HepG2 (cell line): ENCODE results near the gene PKP3. TPM values are rescaled to one million over a fixed set of nuclear protein-coding genes. Genes with fewer than 3 reads are reported as not detected.
A peak's percentile ranks its signal among the peaks of the same experiment; 100 is the strongest.

Experiments
- ATAC-seq: fragments of 200-7000 bp; cut with Tn5 transposase; 3 replicates; pipeline ENCODE4 v1.9.1; 2020; ENCODE audit warnings: mild to moderate bottlenecking, moderate library complexity
- BruUV-seq: library from RNA; stranded (reverse); fragments of 400-500 nt; replicated peaks from 2 replicates; lab custom pipeline; 2021; lab: Mats Ljungman, UMichigan
- CTCF ChIA-PET: fragments of 300-600 bp; formaldehyde crosslinking; extraction: SDS; loops from one replicate; lab custom pipeline; 2021; ENCODE audit warnings: low total read pairs, inconsistent platforms, low intra/inter-chr PET ratio; lab: Yijun Ruan, JAX
- POLR2A ChIA-PET: fragments of 350-600 bp; sonication (Branson Sonifier 250); formaldehyde crosslinking; loops from one replicate; lab custom pipeline; 2020; ENCODE audit warnings: antibody characterized with exemption, inconsistent platforms; lab: Yijun Ruan, JAX
- DNase-seq: peaks from one replicate; pipeline ENCODE4 v3.0.0-alpha.2; 2015; ENCODE audit warnings: low spot score
- FAIRE-seq: peaks from 3 replicates; lab custom pipeline; 2011; peaks lifted over from hg19 to GRCh38; lab: Jason Lieb, UNC
- H2AFZ ChIP-seq: one replicate; pipeline ENCODE4 v1.6.1; 2011; ENCODE audit warnings: low read length, inconsistent platforms
- H3K27ac ChIP-seq: fragments of 300-600 bp; 3 replicates; pipeline ENCODE4 v1.8.0; 2011; ENCODE audit warnings: mixed run types, mild to moderate bottlenecking, mixed read lengths, low read length, inconsistent platforms; ENCODE audit not compliant: insufficient read depth; ENCODE audit errors: extremely low read length
- H3K27me3 ChIP-seq, 2 experiments: fragments of 200-600 bp in 1 of 2; 2 replicates in 1 of 2; 3 replicates in 1 of 2; pipeline versions ENCODE4 v1.6.0 to v1.8.0; 2011; ENCODE audit warnings: low read length in 2 of 2, mild to moderate bottlenecking in 2 of 2, moderate library complexity in 2 of 2, inconsistent platforms in 1 of 2; ENCODE audit not compliant: insufficient read depth in 2 of 2, control insufficient read depth in 1 of 2
- H3K36me3 ChIP-seq, 2 experiments: fragments of 200-600 bp in 1 of 2; replicated peaks in 1 of 2; 2 replicates in 1 of 2; 3 replicates in 1 of 2; pipeline versions ENCODE4 v1.5.1 to v1.8.0; 2011; ENCODE audit warnings: low read length in 2 of 2, inconsistent platforms in 1 of 2; ENCODE audit not compliant: insufficient read depth in 2 of 2, control insufficient read depth in 1 of 2
- H3K4me1 ChIP-seq: 2 replicates; pipeline ENCODE4 v1.5.1; 2012; ENCODE audit warnings: low read length, inconsistent platforms; ENCODE audit not compliant: insufficient read depth
- H3K4me2 ChIP-seq: 2 replicates; pipeline ENCODE4 v1.6.0; 2011; ENCODE audit warnings: low read depth, low read length, inconsistent platforms
- H3K4me3 ChIP-seq, 3 experiments: fragments of 200-600 bp in 1 of 3; sonication (generic), shearing (Covaris generic) in 1 of 3; replicated peaks in 1 of 3; 2 replicates each; pipeline ENCODE4 v1.5.1; 2011 to 2016; ENCODE audit warnings: low read length in 3 of 3, inconsistent platforms in 2 of 3, low read depth in 2 of 3, mild to moderate bottlenecking in 2 of 3, control low read depth in 1 of 3, mixed read lengths in 1 of 3; ENCODE audit not compliant: insufficient read depth in 1 of 3
- H3K79me2 ChIP-seq: one replicate; pipeline ENCODE4 v1.6.1; 2011; ENCODE audit warnings: low read length, inconsistent platforms; ENCODE audit not compliant: insufficient read depth
- H3K9ac ChIP-seq: 2 replicates; pipeline ENCODE4 v1.6.0; 2011; ENCODE audit warnings: mild to moderate bottlenecking, low read depth, low read length, inconsistent platforms; ENCODE audit not compliant: insufficient read depth
- H3K9me3 ChIP-seq: 2 replicates; pipeline ENCODE4 v1.5.1; 2012; ENCODE audit warnings: mild to moderate bottlenecking, low read length
- H4K20me1 ChIP-seq: 2 replicates; pipeline ENCODE4 v1.6.0; 2011; ENCODE audit warnings: inconsistent platforms, mild to moderate bottlenecking, low read length, moderate library complexity; ENCODE audit not compliant: insufficient read depth
- AHDC1 ChIP-seq: sonication (generic); formaldehyde crosslinking; IDR thresholded peaks from 2 replicates; pipeline ENCODE4 v1.5.1; 2020; ENCODE audit warnings: mild to moderate bottlenecking, missing genetic modification reagents, borderline replicate concordance
- GMEB1 ChIP-seq: sonication (generic); formaldehyde crosslinking; IDR thresholded peaks from 2 replicates; pipeline ENCODE4 v1.5.1; 2020; ENCODE audit warnings: missing genetic modification reagents, mild to moderate bottlenecking, borderline replicate concordance
- HDAC6 ChIP-seq: fragments of 200-600 bp; sonication (generic); IDR thresholded peaks from 2 replicates; pipeline ENCODE4 v1.7.0; 2017; ENCODE audit warnings: mild to moderate bottlenecking, antibody characterized with exemption, low read length, low read depth
- IKZF4 ChIP-seq: sonication (generic); formaldehyde crosslinking; IDR thresholded peaks from 2 replicates; pipeline ENCODE4 v1.5.1; 2020; ENCODE audit warnings: borderline replicate concordance, mild to moderate bottlenecking, low read depth, missing genetic modification reagents; ENCODE audit errors: not compliant biosample characterization
- MIXL1 ChIP-seq: IDR thresholded peaks from 2 replicates; pipeline ENCODE4 v1.6.1; 2016
- MTF2 ChIP-seq: sonication (generic); formaldehyde crosslinking; IDR thresholded peaks from 2 replicates; pipeline ENCODE4 v1.5.0; 2020; ENCODE audit warnings: missing genetic modification reagents, borderline replicate concordance
- NCOA1 ChIP-seq: sonication (generic); formaldehyde crosslinking; IDR thresholded peaks from 2 replicates; pipeline ENCODE4 v1.9.0; 2021; ENCODE audit warnings: missing genetic modification reagents
- POLR2AphosphoS5 ChIP-seq: IDR thresholded peaks from 2 replicates; pipeline ENCODE4 v1.6.1; 2012; ENCODE audit warnings: low read depth, low read length
- RFXAP ChIP-seq: sonication (generic); formaldehyde crosslinking; IDR thresholded peaks from 2 replicates; pipeline ENCODE4 v1.4.0; 2020; ENCODE audit warnings: missing genetic modification reagents, borderline replicate concordance
- SAFB2 ChIP-seq: sonication (generic); formaldehyde crosslinking; IDR thresholded peaks from 2 replicates; pipeline ENCODE4 v1.5.1; 2020; ENCODE audit warnings: missing genetic modification reagents, low read depth, mild to moderate bottlenecking, borderline replicate concordance
- TP53 ChIP-seq: sonication (generic); formaldehyde crosslinking; conservative IDR thresholded peaks from 2 replicates; pipeline ENCODE4 v1.4.0; 2020; ENCODE audit warnings: missing genetic modification reagents
- ZNF251 ChIP-seq: sonication (generic); formaldehyde crosslinking; IDR thresholded peaks from 2 replicates; pipeline ENCODE4 v1.9.0; 2021; ENCODE audit warnings: mild to moderate bottlenecking, missing genetic modification reagents
- ZNF776 ChIP-seq: sonication (generic); formaldehyde crosslinking; IDR thresholded peaks from 2 replicates; pipeline ENCODE4 v1.4.0; 2020; ENCODE audit warnings: mild to moderate bottlenecking, missing genetic modification reagents
- WGBS: methylation state at CpG from one replicate; pipeline ENCODE4 v1.1.6; 2017; ENCODE audit warnings: low lambda C conversion rate; 5-methylcytosine and 5-hydroxymethylcytosine counted together
- in situ Hi-C: cut with HindIII; loops from 2 replicates; pipeline ENCODE4 v1.10.0; 2017; ENCODE audit warnings: low pct_unique_long_range_greater_than_20kb; ENCODE audit not compliant: extremely low pct_ligation_motif_present
- intact Hi-C: fragments of 100-400 bp; cut with micrococcal nuclease; formaldehyde crosslinking; loops from one replicate; pipeline ENCODE4 v1.10.0; 2022; ENCODE audit not compliant: unreplicated experiment
- polyA plus RNA-seq, 8 experiments: library from polyadenylated mRNA; depleted of rRNA in 3 of 8; stranded (reverse) in 7 of 8; unstranded in 1 of 8; fragments of >200 nt; fragmentation: Illumina TruSeq in 4 of 8; extraction: Trizol in 4 of 8; gene quantifications; 2 replicates each; pipeline versions ENCODE4 v1.2.1 to v1.2.3, GENCODE V29; 2011 to 2016; ENCODE audit warnings: low read depth in 4 of 8, missing spikeins in 1 of 8, mixed read lengths in 1 of 8; ENCODE audit not compliant: insufficient read depth in 1 of 8
- total RNA-seq, 5 experiments: library from RNA; depleted of rRNA; stranded (reverse); fragments of >200 nt; fragmentation: Illumina TruSeq; extraction: Trizol; gene quantifications; 2 replicates each; pipeline ENCODE4 v1.2.3, GENCODE V29; 2016; ENCODE audit warnings: low read depth in 1 of 5

The PKP3 gene
- total and polyA plus RNA-seq, 2 of the 13 experiments (the other 11 are each of a cell fraction or from before 2014, with no cell fraction given): 18.0 to 28.7 TPM

- Histone ChIP-seq H3K4me3 (no peak overlapping the region), H3K36me3 (peaks cover 3 to 17% of the 10 kb centered on the region in 2 experiments; a peak in 3 of 5 replicates), H3K27me3 (no peaks in the 10 kb centered on the region), H3K79me2 (no peaks in the 10 kb centered on the region), H4K20me1 (no peaks in the 10 kb centered on the region), H2AFZ (no peak overlapping the region), H3K4me2 (no peak overlapping the region), H3K27ac (no peak overlapping the region), H3K9ac (no peak overlapping the region), H3K4me1 (peaks cover 15% of the 10 kb centered on the region), H3K9me3 (no peaks in the 10 kb centered on the region)
- no peak for TF ChIP-seq AHDC1
- TF ChIP-seq NCOA1 (CRISPR knock-in tag): no peak
- no peak for TF ChIP-seq IKZF4
- TF ChIP-seq RFXAP: no peak
- no peak for TF ChIP-seq ZNF251 (CRISPR knock-in tag)
- no peak for TF ChIP-seq ZNF776 (CRISPR knock-in tag)
- TF ChIP-seq SAFB2 (CRISPR knock-in tag): no peak
- TF ChIP-seq GMEB1: no peak
- no peak for TF ChIP-seq MTF2 (CRISPR knock-in tag)
- no peak for TF ChIP-seq TP53 (CRISPR knock-in tag)
- no peak for TF ChIP-seq HDAC6
- no peak for TF ChIP-seq MIXL1 (CRISPR knock-in tag)
- TF ChIP-seq POLR2AphosphoS5: no peak
- WGBS: 93% methylated on average over 10 of the region's 27 CpGs
- intact Hi-C loops (no loop called here), in situ Hi-C loops (no loop called here)
- POLR2A ChIA-PET: no interaction called here
- ATAC-seq (no peak), DNase-seq (no peak), FAIRE-seq (no peak)
- CTCF ChIA-PET: no interaction called here
- TSS peak; percentile 73 for BruUV-seq
Measured at GRCh38 chr11:403761-404431, 9.9 kb downstream of the PKP3 start.
